ENCODE results near the gene PRKACA. TPM values are rescaled to one million over a fixed set of nuclear protein-coding genes. Genes with fewer than 3 reads are reported as not detected.

PRKACA gene
- total RNA-seq, 2 donors from 2014 or later, result 34.8 to 106 TPM

- 95% methylated on average over 8 of the region's 8 CpGs for WGBS
- no peaks in the 10 kb centered on the region for H3K27me3 ChIP-seq (replicated peaks; ENCODE audit: insufficient read depth)
These were observed 23.5 kb upstream of the PRKACA start for GRCh38 chr19:14141041-14141440.

GRCh38 chr19:14139944-14140343 is 22.4 kb upstream of the PRKACA start:
- intact Hi-C loops (cut with DNase I), result loop anchor here (5.0 to 10.0 kb wide), 3 partner anchors 267 to 377 kb away; partner anchors contain the start of genes DNAJB1 and PTGER1
- H3K27me3 ChIP-seq (replicated peaks; ENCODE audit: insufficient read depth), result no peaks in the 10 kb centered on the region
- no peak overlapping the region for H3K4me3 ChIP-seq
- WGBS, result 90% methylated on average over 9 of the region's 9 CpGs
- no peak for TF ChIP-seq CTCF (IDR thresholded peaks at IDR 0.05)
- no peak for TF ChIP-seq POLR2A (IDR thresholded peaks at IDR 0.05)
- TF ChIP-seq POLR2AphosphoS5 (IDR thresholded peaks at IDR 0.05), result no peak
- H3K9me3 ChIP-seq, result no peaks in the 10 kb centered on the region
- no peaks in the 10 kb centered on the region for H3K36me3 ChIP-seq
- H3K4me1 ChIP-seq (replicated peaks), result peaks cover 11% of the 10 kb centered on the region
- no peak overlapping the region for H3K27ac ChIP-seq
- DNase-seq (ENCODE audit: low spot score), result no peak

More at GRCh38 chr19:14141041-14141440, 23.5 kb upstream of the PRKACA start:
- TF ChIP-seq POLR2AphosphoS5 (IDR thresholded peaks at IDR 0.05) (no peak), CTCF (IDR thresholded peaks at IDR 0.05) (no peak), POLR2A (IDR thresholded peaks at IDR 0.05) (no peak)
- Histone ChIP-seq H3K36me3 (no peaks in the 10 kb centered on the region), H3K4me1 (replicated peaks) (peaks cover 7% of the 10 kb centered on the region), H3K4me3 (no peak overlapping the region), H3K27ac (no peak overlapping the region), H3K9me3 (no peaks in the 10 kb centered on the region)
- intact Hi-C loops (cut with DNase I), result loop anchor here (10.0 kb wide), 1 partner anchor 334 kb away; the partner anchor contains the start of gene PTGER1
- no peak for DNase-seq (ENCODE audit: low spot score)

- peaks cover 11% of the 10 kb centered on the region for H3K4me1 ChIP-seq (replicated peaks)
- intact Hi-C loops (cut with DNase I), result loop anchor here (5.0 kb wide), 2 partner anchors 269 to 379 kb away; partner anchors contain the start of gene DNAJB1
- peak overlapping the region; percentile 8 to 93 for H3K27ac ChIP-seq
- TF ChIP-seq POLR2AphosphoS5 (IDR thresholded peaks at IDR 0.05), result no peak
- no peak for TF ChIP-seq CTCF (IDR thresholded peaks at IDR 0.05)
- no peak for TF ChIP-seq POLR2A (IDR thresholded peaks at IDR 0.05)
- no peaks in the 10 kb centered on the region for H3K9me3 ChIP-seq
- no peak overlapping the region for H3K4me3 ChIP-seq
- H3K27me3 ChIP-seq (replicated peaks; ENCODE audit: insufficient read depth), result no peaks in the 10 kb centered on the region
- WGBS, result 66% methylated on average over 9 of the region's 9 CpGs
- H3K36me3 ChIP-seq, result no peaks in the 10 kb centered on the region
- no peak for DNase-seq (ENCODE audit: low spot score)
These were observed 21.2 kb upstream of the PRKACA start for GRCh38 chr19:14138576-14139265.

- WGBS, result under 1% methylated on average over 72 of the region's 78 CpGs
- H3K36me3 ChIP-seq, result no peaks in the 10 kb centered on the region
- peaks cover 11% of the 10 kb centered on the region for H3K4me1 ChIP-seq (replicated peaks)
- TF ChIP-seq POLR2AphosphoS5 (IDR thresholded peaks at IDR 0.05) (peak; percentile 94), POLR2A (IDR thresholded peaks at IDR 0.05) (peak; percentile 87), CTCF (IDR thresholded peaks at IDR 0.05) (peak; percentile 91 to 100 (median 96))
- intact Hi-C loops (cut with DNase I), result loop anchor here (2.0 to 5.0 kb wide), 3 partner anchors 18 to 381 kb away; partner anchors contain the start of gene DNAJB1
- peak within 1 kb of the TSS; percentile 93 to 98 for H3K27ac ChIP-seq
- no peaks in the 10 kb centered on the region for H3K27me3 ChIP-seq (replicated peaks; ENCODE audit: insufficient read depth)
- H3K9me3 ChIP-seq, result no peaks in the 10 kb centered on the region
- peak within 1 kb of the TSS; percentile 60 to 77 for H3K4me3 ChIP-seq
- DNase-seq (ENCODE audit: low spot score), result peak; percentile 99
These were observed 19.1 kb upstream of the PRKACA start, which contains the start of gene ASF1B for GRCh38 chr19:14136509-14137281. Gene ASF1B (minus strand): TSS chr19:14136589. CDS start chr19:14136456, 133 bp downstream.

Measured in prostate gland (tissue), 2 donors.